Tibial artery (tissue), 4 donors: ENCODE results near the gene GRID2.

Experiments
- DNase-seq, 2 donors: peaks; one replicate each; pipeline ENCODE4 v3.0.0-alpha.2; 2019
- H3K27ac ChIP-seq, 2 donors: fragments of 200-600 bp; sonication (generic) in 1 of 2; 1 replicate in 1 of 2; 2 replicates in 1 of 2; pipeline ENCODE4 v1.5.1; 2018 to 2019; ENCODE audit warnings: mild to moderate bottlenecking in 1 of 2
- H3K27me3 ChIP-seq, 2 donors: fragments of 200-600 bp; sonication (generic) in 1 of 2; one replicate each; pipeline versions ENCODE4 v1.5.1 to v1.6.0; 2016 to 2019
- H3K36me3 ChIP-seq, 3 donors: fragments of 200-600 bp; sonication (generic) in 2 of 3; one replicate each; pipeline ENCODE4 v1.5.1; 2016 to 2019; ENCODE audit warnings: mild to moderate bottlenecking in 2 of 3
- H3K4me1 ChIP-seq, 4 donors: fragments of 200-600 bp; sonication (generic) in 2 of 4; 1 replicate in 3 of 4; 2 replicates in 1 of 4; pipeline ENCODE4 v1.5.1; 2016 to 2019
- H3K4me3 ChIP-seq, 2 donors: fragments of 200-600 bp; sonication (generic) in 1 of 2; 1 replicate in 1 of 2; 2 replicates in 1 of 2; pipeline ENCODE4 v1.5.1; 2018 to 2019; ENCODE audit warnings: mild to moderate bottlenecking in 2 of 2
- H3K9me3 ChIP-seq, 3 donors: fragments of 200-600 bp; sonication (generic) in 1 of 3; one replicate each; pipeline ENCODE4 v1.5.1; 2016 to 2019
- intact Hi-C: fragments of 100-400 bp; cut with DNase I; formaldehyde crosslinking; loops from one replicate; pipeline ENCODE4 v1.15.0; 2023; ENCODE audit warnings: low total_unique reads
- TF ChIP-seq, protein P1 (sequence below), 2 experiments: fragments of 200-600 bp in 1 of 2; fragments of 450-650 bp in 1 of 2; IDR thresholded peaks; one replicate each; pipeline ENCODE4 v1.5.1; 2017 to 2019; ENCODE audit warnings: antibody characterized with exemption in 2 of 2, mild to moderate bottlenecking in 1 of 2, moderate library complexity in 1 of 2

Gene GRID2

DNA sequence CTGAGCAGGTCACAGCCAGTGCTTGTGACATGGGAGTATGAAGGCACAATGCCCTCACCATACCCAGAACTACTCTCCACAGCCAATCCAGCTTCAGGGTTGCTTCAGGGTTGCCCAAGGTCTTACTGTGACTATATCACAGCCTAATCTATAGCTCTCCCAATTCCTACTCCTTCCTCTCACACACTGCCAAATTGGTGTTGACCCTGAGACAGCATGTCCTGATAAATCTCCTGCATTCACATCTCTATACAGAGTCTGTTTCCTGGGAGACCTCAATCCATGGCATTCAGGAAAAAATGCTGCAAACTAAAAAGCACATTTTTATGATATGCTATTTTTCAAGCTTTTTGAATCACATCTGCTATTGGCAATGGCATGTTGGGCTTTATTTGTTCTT is 456.7 kb downstream of the GRID2 start:
- intact Hi-C loops = no loop called here
- TF ChIP-seq, protein P1, sequence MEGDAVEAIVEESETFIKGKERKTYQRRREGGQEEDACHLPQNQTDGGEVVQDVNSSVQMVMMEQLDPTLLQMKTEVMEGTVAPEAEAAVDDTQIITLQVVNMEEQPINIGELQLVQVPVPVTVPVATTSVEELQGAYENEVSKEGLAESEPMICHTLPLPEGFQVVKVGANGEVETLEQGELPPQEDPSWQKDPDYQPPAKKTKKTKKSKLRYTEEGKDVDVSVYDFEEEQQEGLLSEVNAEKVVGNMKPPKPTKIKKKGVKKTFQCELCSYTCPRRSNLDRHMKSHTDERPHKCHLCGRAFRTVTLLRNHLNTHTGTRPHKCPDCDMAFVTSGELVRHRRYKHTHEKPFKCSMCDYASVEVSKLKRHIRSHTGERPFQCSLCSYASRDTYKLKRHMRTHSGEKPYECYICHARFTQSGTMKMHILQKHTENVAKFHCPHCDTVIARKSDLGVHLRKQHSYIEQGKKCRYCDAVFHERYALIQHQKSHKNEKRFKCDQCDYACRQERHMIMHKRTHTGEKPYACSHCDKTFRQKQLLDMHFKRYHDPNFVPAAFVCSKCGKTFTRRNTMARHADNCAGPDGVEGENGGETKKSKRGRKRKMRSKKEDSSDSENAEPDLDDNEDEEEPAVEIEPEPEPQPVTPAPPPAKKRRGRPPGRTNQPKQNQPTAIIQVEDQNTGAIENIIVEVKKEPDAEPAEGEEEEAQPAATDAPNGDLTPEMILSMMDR (IDR thresholded peaks at IDR 0.05) = no peak

DNA sequence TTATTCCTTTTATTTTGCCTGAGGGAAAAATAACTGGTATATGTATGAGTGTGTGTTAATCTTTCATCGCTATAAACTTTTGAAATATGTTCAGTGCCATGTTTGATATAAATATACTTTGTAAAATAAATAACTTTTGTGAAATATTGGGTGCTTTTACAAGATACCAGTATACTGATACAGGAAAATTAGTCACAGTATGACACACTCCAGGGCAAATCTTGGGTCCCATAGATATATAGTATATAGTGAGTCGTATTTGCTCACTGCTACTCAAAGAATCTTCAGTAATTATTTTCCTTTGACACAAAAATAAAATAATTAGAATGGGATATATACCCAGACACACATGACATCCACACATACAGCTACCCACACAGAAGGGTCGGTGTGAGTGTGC is 472.3 kb downstream of the GRID2 start:
- TF ChIP-seq, protein P1 (IDR thresholded peaks at IDR 0.05) = no peak
- Histone ChIP-seq H3K36me3 (no peaks in the 10 kb centered on the region), H3K27ac (no peak overlapping the region), H3K27me3 (no peaks in the 10 kb centered on the region), H3K9me3 (no peaks in the 10 kb centered on the region), H3K4me1 (no peaks in the 10 kb centered on the region), H3K4me3 (no peak overlapping the region)
- intact Hi-C loops = no loop called here
- no peak for DNase-seq

More for the DNA sequence above, 456.7 kb downstream of the GRID2 start:
- no peak for DNase-seq
- no peaks in the 10 kb centered on the region for H3K27me3 ChIP-seq
- no peak overlapping the region for H3K4me3 ChIP-seq
- H3K4me1 ChIP-seq = no peaks in the 10 kb centered on the region
- no peaks in the 10 kb centered on the region for H3K9me3 ChIP-seq
- no peaks in the 10 kb centered on the region for H3K36me3 ChIP-seq
- H3K27ac ChIP-seq = no peak overlapping the region

DNA sequence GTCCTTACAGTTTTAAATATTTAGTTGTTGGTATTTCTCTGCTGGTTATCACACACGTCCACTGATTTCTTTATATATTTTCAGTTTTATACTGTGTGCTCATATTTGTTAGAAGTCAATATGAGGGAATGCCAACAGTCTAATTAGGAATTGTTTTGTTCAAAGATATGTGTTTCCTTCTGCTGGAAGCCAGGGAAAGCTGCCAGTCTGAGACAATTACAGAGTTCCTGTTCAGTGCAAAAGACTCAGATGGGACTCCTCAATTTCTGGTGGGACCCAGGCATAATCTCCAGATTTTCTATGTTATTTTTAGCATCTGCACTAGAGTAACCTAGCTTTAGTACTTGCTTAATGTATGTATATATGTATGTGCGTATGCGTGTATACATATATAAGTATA is 486.0 kb downstream of the GRID2 start:
- TF ChIP-seq, protein P1 (IDR thresholded peaks at IDR 0.05) = no peak
- intact Hi-C loops = no loop called here
- no peak for DNase-seq
- Histone ChIP-seq H3K9me3 (no peaks in the 10 kb centered on the region), H3K4me3 (no peak overlapping the region), H3K27me3 (no peaks in the 10 kb centered on the region), H3K36me3 (no peaks in the 10 kb centered on the region), H3K27ac (no peak overlapping the region), H3K4me1 (no peaks in the 10 kb centered on the region)

DNA sequence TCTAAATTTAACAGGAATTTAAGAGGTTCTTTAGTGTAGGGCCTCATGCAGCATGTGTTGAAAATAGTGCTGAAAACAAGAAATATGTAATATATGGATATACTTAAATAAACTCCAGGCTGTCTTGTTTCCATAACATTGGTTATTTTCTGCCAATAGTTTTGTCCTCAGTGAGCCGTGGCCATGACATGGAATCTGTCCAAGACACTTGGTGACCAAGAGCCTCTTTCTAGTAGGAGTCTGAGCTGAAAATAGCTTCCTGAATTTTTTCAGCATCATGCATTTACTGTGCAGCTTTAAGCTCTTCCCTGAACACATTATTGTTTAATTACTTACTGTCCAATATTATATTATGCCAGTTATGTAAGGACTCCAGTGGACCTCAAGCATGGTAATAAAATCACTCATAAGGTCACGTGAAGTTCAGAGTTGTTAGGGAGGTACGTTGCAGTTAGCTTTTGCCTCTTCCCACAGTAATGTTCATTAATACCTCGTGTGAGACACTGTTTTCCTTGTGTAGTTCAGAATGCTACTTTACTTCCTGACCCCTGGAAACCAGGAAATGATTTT is 488.2 kb downstream of the GRID2 start:
- intact Hi-C loops = no loop called here
- TF ChIP-seq, protein P1 (IDR thresholded peaks at IDR 0.05) = no peak
- Histone ChIP-seq H3K27me3 (no peaks in the 10 kb centered on the region), H3K4me3 (no peak overlapping the region), H3K36me3 (no peaks in the 10 kb centered on the region), H3K4me1 (no peaks in the 10 kb centered on the region), H3K27ac (no peak overlapping the region), H3K9me3 (peaks cover 0 to 5% (median 0%) of the 10 kb centered on the region in 3 donors)
- DNase-seq = no peak

DNA sequence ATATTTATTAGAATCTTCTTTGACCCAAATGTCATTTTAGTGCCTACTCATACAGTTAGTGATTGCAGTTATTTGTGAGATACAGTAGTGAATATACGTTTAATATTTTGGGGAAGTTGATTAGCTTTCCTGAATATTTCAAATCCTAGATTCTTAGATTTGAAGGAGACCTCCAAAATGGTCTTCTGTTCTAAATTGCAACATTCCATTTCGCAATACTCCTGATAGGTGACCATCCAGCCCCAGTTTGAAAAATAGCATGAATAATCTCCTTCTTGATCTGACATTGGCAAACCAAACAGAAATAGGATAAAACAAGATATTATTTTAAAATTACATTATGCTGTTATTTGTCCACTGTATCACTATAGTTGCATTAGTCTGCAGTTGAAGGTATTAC is 505.6 kb downstream of the GRID2 start:
- Histone ChIP-seq H3K27ac (no peak overlapping the region), H3K36me3 (no peaks in the 10 kb centered on the region), H3K4me3 (no peak overlapping the region), H3K4me1 (no peaks in the 10 kb centered on the region), H3K27me3 (no peaks in the 10 kb centered on the region), H3K9me3 (no peaks in the 10 kb centered on the region)
- intact Hi-C loops = no loop called here
- no peak for DNase-seq
- TF ChIP-seq, protein P1 (IDR thresholded peaks at IDR 0.05) = no peak

DNA sequence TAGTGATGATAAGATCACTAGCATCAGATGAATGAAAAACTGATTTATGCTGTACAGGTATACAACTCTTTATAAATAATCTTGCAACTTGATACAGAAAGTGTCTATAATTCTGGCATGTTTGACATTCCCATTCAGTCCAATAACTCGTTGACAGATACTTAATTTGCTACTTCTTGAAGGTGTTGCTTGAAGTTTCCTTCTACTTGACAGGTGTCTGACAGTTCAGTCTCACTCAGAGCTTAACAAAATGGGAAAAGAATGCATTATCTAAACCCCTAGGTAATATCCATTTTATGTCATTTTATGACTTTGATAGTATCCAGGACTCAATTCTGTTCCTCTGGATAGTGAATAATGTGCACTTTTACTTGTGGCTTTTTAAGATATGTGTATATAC is 508.9 kb downstream of the GRID2 start:
- TF ChIP-seq, protein P1 (IDR thresholded peaks at IDR 0.05) = no peak
- no peak for DNase-seq
- intact Hi-C loops = no loop called here
- Histone ChIP-seq H3K27me3 (no peaks in the 10 kb centered on the region), H3K27ac (no peak overlapping the region), H3K9me3 (no peaks in the 10 kb centered on the region), H3K4me3 (no peak overlapping the region), H3K4me1 (no peaks in the 10 kb centered on the region), H3K36me3 (no peaks in the 10 kb centered on the region)
